Activated T-cell treated with anti-CD3 and anti-CD28 coated beads for 24 hours (primary cell): ENCODE results near the gene MAST2.
"Not testable (repeated sequence)": the region's sequence is repeated elsewhere in the genome, so short reads cannot be mapped to it uniquely, and the experiment has no call there.

Experiments used
- DNase-seq: peaks from one replicate; pipeline ENCODE4 v3.0.0-alpha.2; 2020; ENCODE audit warnings: low read depth

Gene MAST2

GRCh38 chr1:45894331-45894730, 90.9 kb downstream of the MAST2 start:
- no peak for DNase-seq

- DNase-seq = no peak
Measured at GRCh38 chr1:45894921-45895320, 91.5 kb downstream of the MAST2 start.

- no peak for DNase-seq
Measured at GRCh38 chr1:45895406-45895805, 92.0 kb downstream of the MAST2 start.

- no peak for DNase-seq
Measured at GRCh38 chr1:45906883-45907282, 103.5 kb downstream of the MAST2 start.

GRCh38 chr1:45908611-45909140, 105.3 kb downstream of the MAST2 start:
- DNase-seq = no peak

- DNase-seq = no peak
Measured at GRCh38 chr1:45911634-45912033, 108.2 kb downstream of the MAST2 start.

GRCh38 chr1:45913183-45913683, 109.8 kb downstream of the MAST2 start:
- DNase-seq = no peak

- no peak for DNase-seq
Measured at GRCh38 chr1:45913731-45914501, 110.5 kb downstream of the MAST2 start.

- no peak for DNase-seq
Measured at GRCh38 chr1:45914836-45915235, 111.4 kb downstream of the MAST2 start.

GRCh38 chr1:45922374-45922773, 119.0 kb downstream of the MAST2 start:
- DNase-seq = no peak

- DNase-seq = no peak
Measured at GRCh38 chr1:45922813-45923212, 119.4 kb downstream of the MAST2 start.

GRCh38 chr1:45923343-45923742, 119.9 kb downstream of the MAST2 start:
- DNase-seq = no peak

- no peak for DNase-seq
Measured at GRCh38 chr1:45924736-45925135, 121.3 kb downstream of the MAST2 start.

- DNase-seq = no peak
Measured at GRCh38 chr1:45925728-45926287, 122.4 kb downstream of the MAST2 start.

GRCh38 chr1:45926330-45926729, 122.9 kb downstream of the MAST2 start:
- DNase-seq = no peak

GRCh38 chr1:45927231-45927915, 124.0 kb downstream of the MAST2 start:
- not testable (repeated sequence) for DNase-seq

- no peak for DNase-seq
Measured at GRCh38 chr1:45928486-45929205, 125.2 kb downstream of the MAST2 start.

GRCh38 chr1:45929257-45929687, 125.9 kb downstream of the MAST2 start:
- no peak for DNase-seq

- DNase-seq = no peak
Measured at GRCh38 chr1:45930258-45931150, 127.1 kb downstream of the MAST2 start.

GRCh38 chr1:45932205-45932604, 128.8 kb downstream of the MAST2 start:
- DNase-seq = not testable (repeated sequence)

- DNase-seq = no peak
Measured at GRCh38 chr1:45934947-45935346, 131.5 kb downstream of the MAST2 start.
